HG03066 (cell line): ENCODE data around the gene MB.

Source experiments
- ATAC-seq: cut with Tn5 transposase; IDR thresholded peaks from one replicate; pipeline ENCODE4 v1.9.1; 2021; ENCODE audit warnings: low read depth; ENCODE audit not compliant: unreplicated experiment

Gene MB

GRCh38 chr22:35597692-35598395 is 19.3 kb downstream of the MB start:
- ATAC-seq = no peak

GRCh38 chr22:35596821-35597220 is 20.3 kb downstream of the MB start:
- no peak for ATAC-seq

DNA sequence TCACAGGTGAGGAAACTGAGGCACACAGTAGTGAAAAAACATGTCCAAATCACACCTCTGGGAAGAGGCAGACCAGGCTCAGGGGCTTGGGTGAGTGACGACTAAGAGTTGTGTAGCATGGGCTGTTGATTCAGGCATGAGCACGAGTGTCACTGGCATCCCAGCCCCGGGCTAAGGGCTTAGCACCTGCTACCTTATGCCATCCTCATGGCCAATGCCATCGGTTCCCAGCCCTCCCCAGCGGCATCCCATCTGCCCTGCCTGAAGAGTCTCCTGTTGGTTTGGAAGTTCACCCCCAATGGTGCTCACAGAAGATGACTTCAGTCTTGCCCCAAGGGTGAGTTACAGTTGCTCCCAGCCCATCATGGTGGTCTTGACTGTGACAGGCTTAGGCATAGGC is 22.4 kb downstream of the MB start:
- ATAC-seq = no peak

- ATAC-seq = no peak
Measured at GRCh38 chr22:35593891-35594470, 23.1 kb downstream of the MB start.

DNA sequence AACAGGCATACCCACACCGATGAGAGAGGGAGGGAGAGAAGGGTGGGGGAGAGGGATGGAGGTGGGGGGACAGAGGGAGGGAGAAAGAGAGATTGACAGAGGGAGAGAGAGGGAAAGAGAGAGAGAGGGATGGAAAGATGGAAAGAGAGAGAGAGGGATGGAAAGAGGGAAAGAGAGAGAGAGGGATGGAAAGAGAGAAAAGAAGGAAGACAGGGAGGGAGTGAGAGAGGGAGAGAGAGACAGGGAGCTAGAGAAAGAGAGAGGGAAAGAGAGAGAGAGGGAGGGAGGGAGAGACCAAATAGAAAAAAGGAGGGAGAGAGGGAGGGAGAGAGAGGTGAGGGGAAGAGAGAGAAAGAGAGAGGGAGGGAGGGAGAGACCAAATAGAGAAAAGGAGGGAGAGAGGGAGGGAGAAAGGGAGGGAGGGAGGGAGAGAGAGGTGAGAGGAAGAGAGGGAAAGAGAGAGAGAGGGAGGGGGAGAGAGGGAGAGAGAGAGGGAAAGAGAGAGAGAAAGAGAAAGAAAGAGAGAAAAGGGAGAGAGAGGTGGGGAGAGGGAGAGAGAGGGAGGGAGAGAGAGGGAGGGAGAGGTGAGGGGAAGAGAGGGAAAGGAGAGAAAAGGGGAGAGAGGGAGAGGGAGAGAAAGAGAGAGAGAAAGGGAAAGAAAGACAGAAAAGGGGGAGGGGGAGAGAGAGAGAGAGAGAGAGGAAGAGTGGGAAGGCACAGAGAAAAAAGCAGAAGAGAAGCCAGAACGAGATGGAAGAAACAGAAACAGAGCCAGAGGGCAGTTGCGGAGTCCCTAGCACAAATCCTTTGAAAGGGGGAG is 23.8 kb downstream of the MB start:
- ATAC-seq = no peak

DNA sequence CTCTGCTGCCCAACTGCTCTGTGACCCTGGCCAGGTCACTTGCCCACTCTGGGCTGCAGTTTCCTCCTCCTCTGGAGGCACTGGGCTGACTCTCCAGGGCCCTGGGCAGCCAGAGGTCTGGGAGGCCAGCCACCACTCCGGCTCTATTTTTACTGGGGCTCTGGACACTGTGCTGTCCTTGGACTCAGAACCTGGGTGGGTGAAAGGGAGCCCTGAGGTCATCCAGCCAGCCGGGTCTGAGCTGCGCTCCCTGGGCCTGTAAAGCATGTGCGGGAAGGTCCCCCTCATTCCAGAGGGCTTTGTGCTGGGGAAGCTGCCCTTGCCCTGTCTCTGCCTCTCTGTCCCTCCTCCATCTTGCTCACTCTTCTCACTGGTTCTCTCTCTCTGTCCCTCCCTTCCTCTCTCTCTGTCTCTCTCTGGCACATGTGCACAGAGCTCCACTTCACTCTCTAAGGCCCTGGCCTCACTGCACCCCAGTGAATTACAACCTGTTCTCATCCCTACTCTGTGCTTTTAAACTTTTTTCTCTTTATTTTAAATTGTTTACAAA is 24.6 kb downstream of the MB start:
- no peak for ATAC-seq

GRCh38 chr22:35591714-35592417 is 25.3 kb downstream of the MB start:
- ATAC-seq = no peak

DNA sequence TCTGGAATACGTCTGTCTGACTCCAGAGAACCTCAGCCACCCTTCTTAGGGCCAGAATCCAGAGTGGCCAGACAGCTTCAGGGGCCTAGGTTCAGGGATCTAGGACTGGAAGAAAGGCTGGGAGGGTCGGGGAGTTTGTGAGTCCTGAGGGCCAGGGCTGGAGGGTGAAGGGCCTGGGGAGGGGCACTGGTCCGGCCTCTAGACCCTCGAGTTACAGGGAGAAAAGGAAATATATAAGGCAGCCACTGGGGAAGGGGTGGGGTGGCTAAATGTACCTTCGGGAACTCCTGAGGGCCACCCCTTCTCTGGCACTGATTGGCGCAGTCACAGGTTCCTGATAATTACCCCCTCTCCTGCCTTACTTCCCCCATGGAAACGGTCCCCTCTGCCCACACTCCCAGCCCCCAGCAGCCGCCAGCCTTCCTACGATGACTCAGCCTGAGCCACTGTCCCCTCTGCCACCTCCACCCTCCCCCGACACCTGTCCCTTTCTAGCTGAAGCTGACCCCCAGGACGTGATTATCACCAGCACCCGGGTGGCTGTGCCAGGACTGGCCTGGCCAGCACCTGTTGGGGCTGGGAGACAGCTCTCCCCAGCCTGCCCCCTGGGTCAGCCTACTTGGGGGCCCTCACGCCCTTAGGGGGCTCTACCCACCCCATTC is 26.4 kb downstream of the MB start:
- ATAC-seq = no peak

DNA sequence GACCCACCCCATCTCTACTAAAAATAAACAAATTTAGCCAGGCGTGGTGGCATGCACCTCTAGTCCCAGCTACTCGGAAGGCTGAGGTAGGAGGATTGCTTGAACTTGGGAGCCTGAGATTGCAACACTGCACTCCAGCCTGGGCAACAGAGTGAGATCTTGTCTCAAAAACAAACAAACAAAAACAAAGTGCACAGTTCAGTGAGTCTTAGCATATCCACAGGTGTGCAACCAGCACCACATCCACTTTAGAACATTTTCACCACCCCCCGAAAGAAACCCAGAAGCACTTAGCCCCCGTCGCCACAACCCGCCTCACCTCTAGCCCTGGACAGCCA is 27.4 kb downstream of the MB start:
- no peak for ATAC-seq

GRCh38 chr22:35589071-35589755 is 27.9 kb downstream of the MB start:
- no peak for ATAC-seq

- ATAC-seq = no peak
Measured at GRCh38 chr22:35587896-35588295, 29.2 kb downstream of the MB start.

- no peak for ATAC-seq
Measured at GRCh38 chr22:35587447-35587870, 29.7 kb downstream of the MB start.

- no peak for ATAC-seq
Measured at GRCh38 chr22:35586771-35587170, 30.4 kb downstream of the MB start.

GRCh38 chr22:35582861-35583670 is 34.1 kb downstream of the MB start:
- no peak for ATAC-seq

DNA sequence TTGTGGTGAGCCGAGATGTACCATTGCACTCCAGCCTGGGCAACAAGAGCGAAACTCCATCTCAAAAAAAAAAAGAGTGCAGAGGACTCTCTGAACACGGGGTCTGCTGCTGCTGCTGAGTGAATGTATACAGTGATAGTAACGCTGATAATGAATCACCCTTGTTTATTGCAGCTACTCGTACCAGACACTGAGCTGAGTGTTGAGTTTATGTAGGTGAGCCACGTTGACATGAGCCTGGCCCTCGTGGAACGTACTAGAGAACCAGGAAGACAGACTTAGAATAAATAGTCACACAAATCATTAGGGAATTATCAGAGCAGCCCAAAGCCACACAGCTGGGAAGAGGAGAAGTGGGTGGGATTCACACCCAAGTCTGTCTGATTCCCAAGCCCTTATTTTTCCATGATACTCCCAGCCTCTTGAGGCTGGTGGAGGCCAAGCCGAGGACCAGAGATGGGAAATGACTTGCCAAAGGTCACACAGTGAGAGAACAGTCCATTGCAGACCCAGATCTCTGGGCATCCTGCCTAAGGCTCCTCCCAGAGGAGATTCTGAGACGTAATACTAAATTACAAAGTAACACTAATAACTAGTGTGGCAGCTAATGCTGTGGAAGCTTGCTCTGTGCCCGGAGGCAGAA is 34.8 kb downstream of the MB start:
- no peak for ATAC-seq

GRCh38 chr22:35581023-35581413 is 36.1 kb downstream of the MB start:
- no peak for ATAC-seq

GRCh38 chr22:35580351-35581022 is 36.6 kb downstream of the MB start:
- ATAC-seq = no peak
